Measurements from ENCODE around the gene VARS1.

DNA sequence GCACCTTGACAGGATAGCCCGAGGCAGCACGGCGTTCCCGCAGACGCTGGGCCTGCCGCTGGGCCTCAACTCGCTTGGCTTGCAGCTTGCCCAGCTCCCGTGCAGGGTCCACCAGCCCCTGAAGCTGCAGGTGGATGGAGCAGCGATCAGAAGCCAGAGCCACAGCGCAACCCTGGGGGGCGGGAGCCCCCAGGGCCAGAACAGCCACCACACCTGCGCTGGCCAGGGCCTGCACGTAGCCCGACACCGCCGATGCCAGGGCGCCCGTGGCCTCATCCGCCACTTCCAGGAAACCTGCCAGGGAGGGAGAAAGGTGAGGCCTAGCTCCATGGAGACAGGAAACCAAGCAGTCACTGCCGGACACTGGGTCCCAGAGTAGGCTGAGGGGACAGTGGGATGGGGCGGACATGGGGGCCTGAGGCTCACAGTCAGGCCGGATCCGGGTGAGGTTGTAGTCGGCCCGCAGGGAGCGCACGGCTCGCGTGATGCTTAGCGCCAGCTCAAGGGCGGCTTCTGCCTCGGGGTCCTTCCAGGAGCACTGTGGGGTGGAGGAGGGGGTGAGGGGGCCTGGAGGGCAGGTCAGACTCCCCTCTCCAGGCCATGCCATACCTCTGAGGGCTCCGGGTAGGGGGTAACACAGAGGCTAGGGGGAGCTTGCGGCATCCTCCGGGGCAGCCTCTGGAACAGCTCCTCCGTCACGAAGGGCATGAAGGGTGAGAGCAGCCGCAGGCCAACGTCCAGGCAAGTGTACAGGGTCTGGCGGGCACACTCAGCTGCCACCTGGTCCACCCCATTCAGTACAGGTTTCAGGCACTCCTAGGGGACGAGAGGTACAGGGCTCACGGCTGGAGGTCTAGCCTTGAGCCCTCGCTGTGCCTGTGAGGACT lies 16.3 kb downstream of the VARS1 start:
- TF ChIP-seq, protein P1, sequence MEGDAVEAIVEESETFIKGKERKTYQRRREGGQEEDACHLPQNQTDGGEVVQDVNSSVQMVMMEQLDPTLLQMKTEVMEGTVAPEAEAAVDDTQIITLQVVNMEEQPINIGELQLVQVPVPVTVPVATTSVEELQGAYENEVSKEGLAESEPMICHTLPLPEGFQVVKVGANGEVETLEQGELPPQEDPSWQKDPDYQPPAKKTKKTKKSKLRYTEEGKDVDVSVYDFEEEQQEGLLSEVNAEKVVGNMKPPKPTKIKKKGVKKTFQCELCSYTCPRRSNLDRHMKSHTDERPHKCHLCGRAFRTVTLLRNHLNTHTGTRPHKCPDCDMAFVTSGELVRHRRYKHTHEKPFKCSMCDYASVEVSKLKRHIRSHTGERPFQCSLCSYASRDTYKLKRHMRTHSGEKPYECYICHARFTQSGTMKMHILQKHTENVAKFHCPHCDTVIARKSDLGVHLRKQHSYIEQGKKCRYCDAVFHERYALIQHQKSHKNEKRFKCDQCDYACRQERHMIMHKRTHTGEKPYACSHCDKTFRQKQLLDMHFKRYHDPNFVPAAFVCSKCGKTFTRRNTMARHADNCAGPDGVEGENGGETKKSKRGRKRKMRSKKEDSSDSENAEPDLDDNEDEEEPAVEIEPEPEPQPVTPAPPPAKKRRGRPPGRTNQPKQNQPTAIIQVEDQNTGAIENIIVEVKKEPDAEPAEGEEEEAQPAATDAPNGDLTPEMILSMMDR (IDR thresholded peaks at IDR 0.05; ENCODE audit: low read depth, low read length), result no peak
- no peak for TF ChIP-seq POLR2A (IDR thresholded peaks at IDR 0.05; ENCODE audit: extremely low read depth, insufficient read length)
- TF ChIP-seq MYC (IDR thresholded peaks at IDR 0.05; ENCODE audit: low read depth, low read length), result no peak
- no peak for TF ChIP-seq MAX (IDR thresholded peaks at IDR 0.05; ENCODE audit: low read depth, low read length)
